GM21360 (cell line): Measurements from ENCODE around the gene TRAPPC4.
"Not testable (repeated sequence)": the region's sequence is repeated elsewhere in the genome, so short reads cannot be mapped to it uniquely, and the experiment has no call there.

Experiments used
- ATAC-seq: cut with Tn5 transposase; IDR thresholded peaks from one replicate; pipeline ENCODE4 v1.9.1; 2021; ENCODE audit warnings: mild to moderate bottlenecking, moderate library complexity; ENCODE audit not compliant: unreplicated experiment

TRAPPC4 gene

DNA sequence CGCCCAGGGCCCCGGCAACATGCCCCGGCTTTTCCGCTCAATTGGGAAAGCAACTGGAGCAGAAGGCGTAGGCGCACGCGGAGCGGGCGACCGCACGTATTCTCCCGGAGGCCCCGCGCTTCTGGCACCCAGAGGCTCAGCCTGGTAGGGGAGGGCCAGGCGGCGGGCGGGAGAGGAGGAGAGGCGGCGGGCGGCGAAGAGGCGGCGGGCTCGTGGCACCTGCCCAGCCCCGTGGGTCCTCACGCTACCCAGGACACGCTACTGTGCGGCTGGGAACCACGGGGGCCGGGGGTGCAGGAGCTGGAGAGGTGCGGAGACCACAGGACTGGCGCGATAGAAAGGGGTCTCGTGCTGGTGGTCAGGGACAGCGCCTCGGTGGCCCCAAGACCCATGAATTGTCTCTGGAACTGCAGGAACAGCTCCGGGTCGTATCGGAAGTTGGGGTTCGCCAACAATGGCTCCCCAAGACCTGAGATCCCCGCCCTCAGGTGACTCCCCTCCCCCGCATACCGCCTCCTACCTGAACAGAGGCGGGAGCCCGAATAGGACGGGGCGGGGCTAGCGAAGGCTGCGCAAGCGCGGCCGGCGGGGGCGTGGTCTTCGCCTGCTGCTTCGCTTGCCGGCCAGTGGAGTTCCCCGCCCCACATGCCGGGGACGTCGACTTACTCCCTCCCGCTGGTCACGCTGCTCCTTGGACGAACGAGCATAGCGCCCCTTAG, 11.9 kb downstream of the TRAPPC4 start, which contains the start of gene SLC37A4:
SLC37A4 (minus strand) TSS at position 549 of the 719 bp plus-strand sequence.
- peak; percentile 88 for ATAC-seq

GRCh38 chr11:119031912-119032280, 13.3 kb downstream of the TRAPPC4 start:
- ATAC-seq, result no peak

GRCh38 chr11:119033421-119033820, 14.9 kb downstream of the TRAPPC4 start:
- ATAC-seq, result not testable (repeated sequence)

DNA sequence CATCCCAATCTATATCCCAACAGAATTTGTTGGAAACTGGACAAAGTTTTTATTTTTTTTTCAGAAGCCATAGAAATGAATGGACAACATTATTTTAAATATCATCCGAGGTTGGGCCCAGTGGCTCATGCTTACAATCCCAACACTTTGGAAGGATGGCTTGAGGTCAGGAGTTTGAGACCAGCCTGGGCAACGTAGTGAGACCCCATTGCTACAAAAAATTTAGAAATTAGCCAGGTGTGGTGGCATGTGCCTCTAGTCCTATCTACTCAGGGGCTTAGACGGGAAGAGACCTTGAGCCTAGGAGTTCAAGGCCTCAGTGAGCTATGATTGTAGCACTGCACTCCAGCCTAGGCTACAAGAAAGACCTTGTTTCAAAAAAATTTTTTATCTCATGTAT, 16.2 kb downstream of the TRAPPC4 start:
- no peak for ATAC-seq

GRCh38 chr11:119038884-119039283, 20.3 kb downstream of the TRAPPC4 start:
- ATAC-seq, result no peak

GRCh38 chr11:119039471-119039870, 20.9 kb downstream of the TRAPPC4 start:
- ATAC-seq, result not testable (repeated sequence)

DNA sequence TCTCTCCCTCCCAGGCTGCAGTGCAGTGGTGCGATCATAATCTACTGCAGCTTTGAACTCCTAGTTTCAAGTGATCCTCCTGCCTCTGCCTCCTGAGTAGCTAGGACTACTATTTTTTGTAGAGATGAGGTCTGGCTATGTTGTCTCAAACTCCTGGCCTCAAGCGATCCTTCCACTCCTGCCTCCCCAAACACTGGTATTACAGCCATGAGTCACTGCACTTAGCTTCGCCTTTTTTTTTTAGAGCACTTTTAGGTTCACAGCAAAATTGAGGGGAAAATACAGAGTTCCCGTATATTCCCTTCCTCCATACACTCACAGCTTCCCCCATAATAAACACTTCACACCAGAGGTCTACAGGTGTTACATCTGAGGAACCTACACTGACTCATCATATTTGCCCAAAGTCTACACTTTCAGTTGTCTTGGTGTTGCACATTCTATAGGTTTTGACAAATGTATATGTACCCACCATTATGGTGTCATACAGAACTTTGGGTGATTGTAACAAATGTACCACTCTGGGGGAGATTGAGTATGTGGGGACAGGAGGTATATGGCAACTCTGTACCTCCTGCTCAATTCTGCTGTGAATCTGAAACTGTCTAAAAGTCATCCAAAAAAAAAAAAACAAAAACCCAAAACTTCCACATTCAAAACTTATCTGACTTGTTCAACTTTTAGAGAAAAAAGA, 23.4 kb downstream of the TRAPPC4 start:
- ATAC-seq, result no peak

DNA sequence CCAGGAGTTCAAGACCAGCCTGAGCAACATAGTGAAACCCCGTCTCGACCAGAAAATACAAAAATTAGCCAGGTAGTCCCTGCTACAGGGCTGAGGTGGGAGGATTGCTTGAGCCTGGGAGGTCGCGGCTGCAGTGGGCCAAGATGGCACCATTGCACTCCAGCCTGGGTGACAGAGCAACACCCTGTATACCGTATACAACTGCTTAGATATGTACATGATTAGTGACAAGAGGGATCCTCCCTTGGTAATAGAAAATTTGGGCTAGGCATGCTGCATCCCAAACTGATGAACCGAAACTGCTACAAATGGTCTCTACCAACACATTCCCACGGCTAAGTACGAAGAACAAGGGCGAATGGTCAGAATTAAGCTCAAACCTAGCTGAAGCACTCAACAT, 24.4 kb downstream of the TRAPPC4 start:
- no peak for ATAC-seq

GRCh38 chr11:119044708-119045107, 26.1 kb downstream of the TRAPPC4 start:
- no peak for ATAC-seq

DNA sequence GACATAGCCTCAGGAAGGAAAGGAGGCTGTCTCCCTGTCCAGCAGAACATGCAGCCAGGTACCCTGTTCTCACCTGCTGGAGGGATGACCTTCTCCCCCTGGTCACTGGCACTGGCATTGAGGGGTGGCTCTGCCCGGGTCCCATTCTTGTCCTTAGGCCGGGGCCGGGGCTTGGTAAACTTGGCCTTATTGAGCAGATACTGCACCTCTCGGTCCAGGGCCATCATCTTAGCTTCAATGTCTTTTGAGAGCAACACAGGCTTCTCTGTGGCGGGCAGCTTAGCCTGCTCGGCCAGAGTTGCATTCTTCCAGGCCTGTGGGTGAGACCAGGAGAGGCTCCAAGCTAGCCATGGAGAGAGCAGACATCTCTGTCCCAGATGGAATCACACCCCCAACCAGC, 27.9 kb downstream of the TRAPPC4 start:
- ATAC-seq, result no peak

DNA sequence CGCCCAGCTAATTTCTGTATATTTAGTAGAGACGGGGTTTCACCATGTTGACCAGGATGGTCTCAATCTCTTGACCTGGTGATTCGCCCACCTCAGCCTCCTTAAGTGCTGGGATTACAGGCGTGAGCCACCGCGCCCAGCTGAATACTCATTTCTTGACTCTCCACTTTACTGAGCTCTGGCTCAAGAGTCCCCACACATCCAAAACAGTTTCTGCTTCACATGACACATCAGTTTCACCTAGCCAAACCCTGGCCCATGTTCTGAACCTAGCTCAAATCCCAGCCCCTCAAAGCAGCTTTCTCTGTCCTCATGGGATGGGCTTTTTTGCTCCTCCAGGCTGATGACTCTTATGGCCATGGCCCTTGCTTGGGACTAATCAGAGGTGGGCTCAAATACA, 28.6 kb downstream of the TRAPPC4 start:
- ATAC-seq, result no peak

GRCh38 chr11:119048644-119049043, 30.1 kb downstream of the TRAPPC4 start:
- no peak for ATAC-seq

DNA sequence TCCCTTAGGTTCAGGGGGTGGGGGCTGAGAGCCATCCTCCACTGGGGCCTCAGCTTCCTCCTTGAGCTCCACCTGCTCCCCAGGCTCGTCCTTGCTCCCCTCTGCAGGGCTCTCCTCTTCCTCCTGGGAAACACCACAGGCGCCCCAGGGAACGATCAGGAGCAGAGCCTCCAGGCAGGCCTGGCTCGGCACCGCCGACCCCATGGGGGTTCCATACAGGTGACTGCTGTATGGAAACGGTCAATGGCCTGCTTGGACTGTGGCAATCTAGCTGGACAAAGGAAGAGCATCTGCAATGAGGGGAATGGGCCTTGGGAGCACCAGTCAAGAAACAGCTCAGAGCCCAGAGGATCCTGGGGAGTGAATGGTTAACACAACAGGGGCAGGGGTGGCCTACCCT, 30.5 kb downstream of the TRAPPC4 start:
- ATAC-seq, result no peak

DNA sequence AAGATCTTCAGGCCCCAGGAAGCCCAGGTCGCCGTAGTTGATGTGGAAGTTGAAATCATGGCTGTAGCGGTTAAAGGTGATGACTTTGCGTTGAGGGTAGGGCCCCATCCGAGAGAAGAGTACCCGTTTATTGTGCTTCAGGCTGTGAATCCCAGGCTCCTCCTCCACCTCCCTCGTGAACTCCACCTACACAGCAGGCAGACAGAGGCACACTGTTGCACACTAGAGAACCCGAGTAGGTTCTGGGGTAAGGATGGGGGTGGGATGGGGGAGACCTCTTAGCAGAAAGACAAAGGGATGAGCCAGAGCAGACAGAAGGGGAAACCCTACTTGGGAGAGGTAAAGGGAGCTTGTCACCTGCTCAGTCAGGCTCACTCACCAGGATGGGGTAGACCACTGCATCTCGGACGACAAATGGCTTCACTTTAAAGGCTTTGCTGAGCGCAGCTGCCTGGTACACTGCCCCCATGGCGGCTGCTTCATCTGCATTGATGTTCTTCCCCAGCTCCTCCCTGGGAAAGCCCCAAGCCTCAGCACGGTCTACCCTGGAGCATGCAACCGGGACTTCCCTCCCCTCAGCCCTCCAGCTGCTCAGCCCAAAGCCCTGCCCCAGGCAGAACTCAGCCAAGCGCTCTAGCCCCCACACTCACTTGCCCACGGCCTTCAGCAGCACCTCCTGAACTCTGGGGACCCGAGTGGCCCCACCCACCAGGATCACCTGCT, 33.0 kb downstream of the TRAPPC4 start:
- peak; percentile 47 for ATAC-seq

DNA sequence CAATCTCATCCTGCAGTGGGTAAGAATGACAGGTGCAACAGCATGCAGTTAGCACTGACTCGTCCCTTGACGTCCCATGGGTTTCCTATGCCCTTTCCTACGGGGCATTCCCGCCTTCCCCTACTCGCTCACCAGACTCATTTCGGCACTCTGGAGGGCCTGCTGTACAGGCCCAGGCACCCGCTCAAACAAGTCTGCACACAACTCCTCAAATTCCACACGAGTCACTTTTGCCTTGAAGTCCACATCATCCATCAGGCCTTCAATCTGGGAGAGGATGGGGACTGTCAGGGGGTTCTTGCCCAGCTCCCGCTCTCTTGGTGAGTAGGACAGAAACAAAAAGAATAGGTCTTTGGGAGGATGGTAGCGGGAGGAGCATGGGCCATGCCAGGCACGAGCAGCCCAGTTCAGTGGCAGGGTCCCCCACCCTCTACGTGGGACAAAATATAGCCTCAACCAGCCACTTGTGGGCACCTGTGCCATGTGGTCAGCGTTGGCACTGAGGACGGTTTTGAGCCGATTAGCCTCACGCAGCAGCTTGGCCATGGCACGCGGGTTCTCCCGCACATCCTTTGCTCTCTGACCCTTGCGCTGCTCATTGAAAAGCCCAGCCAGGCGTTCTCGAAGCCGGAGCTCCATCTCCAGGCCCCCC, 33.7 kb downstream of the TRAPPC4 start:
- no peak for ATAC-seq

GRCh38 chr11:119054418-119054817, 35.9 kb downstream of the TRAPPC4 start:
- ATAC-seq, result no peak

DNA sequence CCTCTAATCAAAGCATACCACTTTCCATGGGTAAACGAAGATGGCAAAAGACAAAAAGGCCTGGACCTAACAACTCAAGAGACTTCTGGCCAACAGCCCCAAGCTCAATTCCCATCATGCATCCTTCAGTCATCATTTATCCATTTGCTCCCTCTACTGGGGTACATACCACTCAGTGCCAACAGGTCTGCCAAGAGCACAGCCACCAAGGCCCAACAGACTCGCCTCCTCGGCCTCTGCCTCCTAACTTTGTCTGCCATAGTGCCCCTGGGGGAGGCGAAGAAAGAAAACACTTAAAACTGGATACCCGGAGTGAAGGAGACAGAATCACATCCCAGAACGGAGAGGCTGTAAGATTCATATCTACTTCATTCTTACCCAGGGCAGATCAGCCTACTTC, 37.3 kb downstream of the TRAPPC4 start:
- no peak for ATAC-seq

DNA sequence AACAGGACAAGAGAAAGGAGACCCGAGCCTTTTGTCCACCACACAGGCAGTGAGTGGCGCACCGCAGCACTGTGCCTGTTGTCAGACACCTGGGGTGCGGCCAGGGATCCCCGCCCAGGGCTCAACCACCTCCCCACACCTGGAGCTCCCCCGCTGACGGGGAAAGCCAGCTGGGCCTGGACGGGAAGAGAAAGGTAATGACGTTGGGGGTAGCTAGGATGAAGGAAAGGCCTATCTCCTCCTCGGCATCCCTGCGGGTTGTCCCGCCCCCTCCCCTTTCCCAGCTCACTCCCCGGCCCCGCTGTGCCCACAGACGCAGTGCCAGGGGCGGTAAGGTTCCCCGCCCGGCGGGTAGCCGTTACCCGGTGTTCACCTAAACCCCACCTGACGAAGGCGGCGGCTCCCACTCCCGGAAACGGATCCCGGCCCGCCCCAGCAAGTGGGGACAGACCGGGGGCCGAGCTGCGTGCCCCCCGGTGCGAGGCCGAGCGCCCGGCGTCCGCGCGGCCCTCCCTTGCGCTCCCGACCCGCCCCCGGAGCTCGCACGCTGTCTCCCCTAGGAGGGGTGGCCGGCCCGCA, 37.9 kb downstream of the TRAPPC4 start:
- ATAC-seq, result peak; percentile 6

GRCh38 chr11:119057000-119057769, 38.6 kb downstream of the TRAPPC4 start, which contains the start of gene HYOU1:
Gene HYOU1 (minus strand): TSS chr11:119057205. CDS start chr11:119056160, 1,045 bp downstream.
- ATAC-seq, result peak; percentile 87

DNA sequence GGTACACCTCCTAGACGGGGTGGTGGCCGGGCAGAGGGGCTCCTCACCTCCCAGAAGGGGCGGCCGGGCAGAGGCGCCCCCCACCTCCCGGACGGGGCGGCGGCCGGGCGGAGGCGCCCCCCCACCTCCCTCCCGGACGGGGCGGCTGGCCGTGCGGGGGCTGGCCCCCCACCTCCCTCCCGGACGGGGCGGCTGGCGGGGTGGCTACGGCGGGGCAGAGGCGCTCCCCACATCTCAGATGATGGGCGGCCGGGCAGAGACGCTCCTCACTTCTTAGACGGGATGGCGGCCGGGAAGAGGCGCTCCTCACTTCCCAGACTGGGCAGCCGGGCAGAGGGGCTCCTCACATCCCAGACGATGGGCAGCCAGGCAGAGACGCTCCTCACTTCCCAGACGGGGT, 40.6 kb downstream of the TRAPPC4 start:
- ATAC-seq, result not testable (repeated sequence)
